HG02938 (cell line): ENCODE measurements around the gene HACL1.
"Not testable (repeated sequence)": the region's sequence is repeated elsewhere in the genome, so short reads cannot be mapped to it uniquely, and the experiment has no call there.

Experiments used
- ATAC-seq: cut with Tn5 transposase; IDR thresholded peaks from one replicate; pipeline ENCODE4 v1.9.1; 2021; ENCODE audit warnings: mild to moderate bottlenecking, moderate library complexity; ENCODE audit not compliant: unreplicated experiment

Gene HACL1

GRCh38 chr3:15630646-15631350, 29.4 kb upstream of the HACL1 start:
- peak; percentile 46 for ATAC-seq

- ATAC-seq = peak; percentile 93
These were observed 28.7 kb upstream of the HACL1 start for GRCh38 chr3:15629860-15630597.

- no peak for ATAC-seq
These were observed 27.6 kb upstream of the HACL1 start for GRCh38 chr3:15628967-15629366.

GRCh38 chr3:15623535-15624440, 22.4 kb upstream of the HACL1 start:
- ATAC-seq = no peak

GRCh38 chr3:15619659-15620464, 18.5 kb upstream of the HACL1 start:
- ATAC-seq = not testable (repeated sequence)

GRCh38 chr3:15616053-15616452, 14.7 kb upstream of the HACL1 start:
- ATAC-seq = no peak

GRCh38 chr3:15614958-15615357, 13.6 kb upstream of the HACL1 start:
- no peak for ATAC-seq

- no peak for ATAC-seq
These were observed 10.6 kb upstream of the HACL1 start for GRCh38 chr3:15612001-15612400.

GRCh38 chr3:15611018-15611417, 9.6 kb upstream of the HACL1 start:
- ATAC-seq = no peak

GRCh38 chr3:15610082-15610759, 8.9 kb upstream of the HACL1 start:
- no peak for ATAC-seq

GRCh38 chr3:15606434-15606891, 5.1 kb upstream of the HACL1 start:
- ATAC-seq = no peak

GRCh38 chr3:15604584-15604983, 3.2 kb upstream of the HACL1 start:
- ATAC-seq = not testable (repeated sequence)

GRCh38 chr3:15602816-15603215, 1.4 kb upstream of the HACL1 start:
- not testable (repeated sequence) for ATAC-seq

GRCh38 chr3:15602146-15602536, 772 bp upstream of the HACL1 start:
- peak; percentile 8 for ATAC-seq

- ATAC-seq = peak; percentile 15
These were observed 347 bp downstream of the HACL1 start for GRCh38 chr3:15601046-15601398.

- no peak for ATAC-seq
These were observed 5.4 kb downstream of the HACL1 start for GRCh38 chr3:15595955-15596354.

- ATAC-seq = no peak
These were observed 8.4 kb downstream of the HACL1 start for GRCh38 chr3:15592968-15593367.

- ATAC-seq = no peak
These were observed 9.4 kb downstream of the HACL1 start for GRCh38 chr3:15591928-15592327.

GRCh38 chr3:15591242-15591641, 10.1 kb downstream of the HACL1 start:
- ATAC-seq = no peak
